HG02610 (cell line): ENCODE measurements around the gene CCDC110.
"Not testable (repeated sequence)": the region's sequence is repeated elsewhere in the genome, so short reads cannot be mapped to it uniquely, and the experiment has no call there.

ENCODE experiments used
- ATAC-seq: cut with Tn5 transposase; IDR thresholded peaks from one replicate; pipeline ENCODE4 v1.9.1; 2021; ENCODE audit warnings: mild to moderate bottlenecking, moderate library complexity; ENCODE audit not compliant: unreplicated experiment

Gene CCDC110

DNA sequence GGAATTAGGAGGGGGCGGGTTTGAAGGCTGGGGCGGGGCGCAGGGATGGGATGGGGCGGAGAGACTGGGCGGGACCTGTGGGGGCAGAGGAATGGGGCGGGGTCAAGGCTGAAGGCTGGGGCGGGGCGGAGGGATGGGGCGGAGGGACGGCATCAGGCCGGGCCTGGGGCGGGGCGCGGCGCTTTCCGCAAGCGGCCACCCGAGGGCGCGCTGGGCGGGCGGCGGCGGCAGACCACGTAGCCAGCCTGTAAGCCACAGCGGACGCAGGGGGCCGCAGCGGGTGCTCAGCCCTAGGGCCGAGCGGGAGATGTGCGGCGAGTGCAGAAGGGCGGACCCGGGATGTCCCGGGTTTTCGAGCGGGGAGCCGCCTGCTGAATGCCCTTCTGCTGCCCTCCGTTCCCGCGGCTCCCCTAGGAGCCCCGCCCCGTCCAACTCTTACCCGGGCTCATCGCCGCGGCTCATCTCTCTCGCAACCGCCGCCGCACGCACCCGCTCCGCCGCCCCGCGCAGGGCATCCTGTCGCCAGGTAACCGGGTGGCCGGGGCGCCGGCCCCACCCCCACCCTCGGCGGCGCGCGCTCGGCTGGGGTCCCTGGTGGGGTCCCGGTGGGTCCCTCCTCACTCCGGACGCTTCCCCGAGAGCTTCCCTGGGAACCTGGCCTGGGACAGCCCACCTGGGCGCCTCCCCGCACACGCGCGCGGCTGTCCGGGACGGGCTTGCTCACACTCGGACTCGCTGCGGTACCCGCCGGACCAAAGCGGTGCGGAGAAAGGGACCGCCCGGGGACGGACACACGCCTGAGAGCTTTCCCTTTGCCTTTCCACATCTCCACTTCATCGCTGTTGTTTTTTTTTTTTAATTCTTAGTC is at the start of gene CCDC110:
TSS of gene CCDC110 (minus strand) at position 499 of the 868 bp plus-strand sequence. CDS start at position 449, 50 bp downstream.
- ATAC-seq: peak; percentile 94

DNA sequence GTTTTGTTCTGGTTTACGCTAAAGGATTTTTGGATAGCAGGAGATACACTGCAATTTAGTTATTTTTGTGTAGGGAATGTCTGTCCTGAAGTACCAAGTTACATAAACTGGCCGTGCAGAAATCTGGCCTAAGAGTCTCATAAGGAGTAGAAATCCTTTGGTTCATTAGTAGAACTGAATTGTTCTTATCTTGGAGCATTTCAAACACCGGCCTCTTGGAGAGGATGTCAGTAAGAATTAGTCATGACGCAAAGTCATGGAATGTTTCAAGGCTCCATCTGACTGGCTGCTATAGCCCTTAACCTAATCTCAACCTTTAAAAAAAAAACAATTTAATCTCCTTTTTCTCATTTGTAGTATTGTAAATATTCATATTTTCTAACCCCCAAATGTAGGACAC is 48.6 kb upstream of the CCDC110 start:
- no peak for ATAC-seq

DNA sequence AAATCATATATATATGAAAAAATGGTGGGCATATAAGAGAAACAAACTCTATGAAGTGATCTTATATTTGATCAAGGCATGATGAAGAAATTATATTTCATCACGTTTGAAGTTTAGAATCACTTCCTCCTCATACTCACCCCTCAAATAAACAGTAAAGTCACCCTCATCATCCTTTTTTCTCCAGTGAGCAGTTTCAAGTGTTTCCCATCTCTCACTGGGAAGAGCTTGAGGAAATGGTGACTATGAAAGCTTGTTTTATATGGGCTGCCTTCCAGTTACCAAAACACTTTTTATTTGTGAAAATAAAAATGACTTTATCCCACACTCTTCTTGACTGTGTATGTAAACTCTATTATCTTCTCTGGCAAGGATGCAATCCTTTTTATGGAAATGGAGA is 47.0 kb upstream of the CCDC110 start:
- ATAC-seq: no peak

DNA sequence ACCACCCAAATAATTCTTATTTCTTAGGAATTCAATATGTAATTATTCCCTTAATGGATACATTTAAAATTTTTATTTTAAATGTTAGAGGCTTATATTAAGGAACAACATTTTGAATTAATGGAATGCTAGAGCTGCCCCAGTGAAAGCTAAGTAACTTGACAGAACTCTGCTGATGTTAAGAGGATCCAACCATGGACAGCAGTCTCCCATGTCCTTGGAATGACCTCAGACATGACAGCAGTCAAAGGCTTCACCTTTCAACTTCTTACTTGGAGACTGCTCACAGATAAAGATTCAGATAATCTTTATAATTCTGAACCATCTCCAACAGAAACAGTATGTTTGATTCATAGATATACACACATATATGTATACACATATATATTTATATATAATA is 46.5 kb upstream of the CCDC110 start:
- no peak for ATAC-seq

- no peak for ATAC-seq
Observed at GRCh38 chr4:185515248-185515647, 43.7 kb upstream of the CCDC110 start.

DNA sequence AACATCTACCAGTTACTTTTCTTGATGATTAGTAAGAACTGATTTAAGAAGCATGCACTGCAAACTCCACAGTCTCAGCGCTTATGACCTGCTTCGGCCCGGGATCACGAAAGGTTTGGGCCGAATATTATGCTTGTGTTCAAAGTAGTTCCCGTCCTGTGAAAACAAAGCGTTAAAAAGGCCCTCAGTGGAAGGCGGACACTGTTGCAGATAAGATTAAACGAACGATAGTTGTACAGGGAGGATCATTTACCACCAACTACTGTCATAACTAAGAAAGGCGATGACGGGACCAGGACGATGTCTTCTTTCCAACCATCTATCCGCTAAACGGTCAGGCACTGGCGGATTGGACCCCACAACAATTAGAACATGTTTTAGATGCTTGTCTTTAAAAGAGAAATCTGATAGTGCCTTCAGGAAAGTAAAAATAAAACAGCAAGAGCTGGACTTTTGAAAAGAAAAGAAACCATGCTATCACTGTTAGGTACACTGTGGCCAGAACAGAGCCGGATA is 42.7 kb upstream of the CCDC110 start:
- ATAC-seq: no peak

GRCh38 chr4:185513489-185514181 is 42.1 kb upstream of the CCDC110 start:
- no peak for ATAC-seq

- ATAC-seq: no peak
Observed at GRCh38 chr4:185512516-185512915, 41.0 kb upstream of the CCDC110 start.

DNA sequence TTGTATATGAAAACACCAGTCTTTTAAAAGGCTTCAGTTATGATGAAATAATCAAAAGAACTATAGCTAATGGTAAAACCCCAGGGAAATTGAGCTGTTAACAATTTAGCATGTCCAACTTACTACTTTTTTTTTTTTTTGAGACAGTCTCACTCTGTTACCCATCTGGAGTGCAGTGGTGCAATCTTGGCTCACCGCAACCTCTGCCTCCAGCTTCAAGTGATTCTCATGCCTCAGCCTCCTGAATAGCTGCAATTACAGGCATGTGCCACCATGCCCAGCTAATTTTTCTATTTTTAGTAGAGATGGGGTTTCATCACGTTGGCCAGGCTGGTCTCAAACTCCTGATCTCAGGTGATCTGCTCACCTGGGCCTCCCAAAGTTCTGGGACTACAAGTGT is 39.7 kb upstream of the CCDC110 start:
- ATAC-seq: not testable (repeated sequence)

- no peak for ATAC-seq
Observed at GRCh38 chr4:185510806-185511205, 39.3 kb upstream of the CCDC110 start.

- ATAC-seq: no peak
Observed at GRCh38 chr4:185508181-185508580, 36.6 kb upstream of the CCDC110 start.

GRCh38 chr4:185506422-185506821 is 34.9 kb upstream of the CCDC110 start:
- ATAC-seq: no peak

DNA sequence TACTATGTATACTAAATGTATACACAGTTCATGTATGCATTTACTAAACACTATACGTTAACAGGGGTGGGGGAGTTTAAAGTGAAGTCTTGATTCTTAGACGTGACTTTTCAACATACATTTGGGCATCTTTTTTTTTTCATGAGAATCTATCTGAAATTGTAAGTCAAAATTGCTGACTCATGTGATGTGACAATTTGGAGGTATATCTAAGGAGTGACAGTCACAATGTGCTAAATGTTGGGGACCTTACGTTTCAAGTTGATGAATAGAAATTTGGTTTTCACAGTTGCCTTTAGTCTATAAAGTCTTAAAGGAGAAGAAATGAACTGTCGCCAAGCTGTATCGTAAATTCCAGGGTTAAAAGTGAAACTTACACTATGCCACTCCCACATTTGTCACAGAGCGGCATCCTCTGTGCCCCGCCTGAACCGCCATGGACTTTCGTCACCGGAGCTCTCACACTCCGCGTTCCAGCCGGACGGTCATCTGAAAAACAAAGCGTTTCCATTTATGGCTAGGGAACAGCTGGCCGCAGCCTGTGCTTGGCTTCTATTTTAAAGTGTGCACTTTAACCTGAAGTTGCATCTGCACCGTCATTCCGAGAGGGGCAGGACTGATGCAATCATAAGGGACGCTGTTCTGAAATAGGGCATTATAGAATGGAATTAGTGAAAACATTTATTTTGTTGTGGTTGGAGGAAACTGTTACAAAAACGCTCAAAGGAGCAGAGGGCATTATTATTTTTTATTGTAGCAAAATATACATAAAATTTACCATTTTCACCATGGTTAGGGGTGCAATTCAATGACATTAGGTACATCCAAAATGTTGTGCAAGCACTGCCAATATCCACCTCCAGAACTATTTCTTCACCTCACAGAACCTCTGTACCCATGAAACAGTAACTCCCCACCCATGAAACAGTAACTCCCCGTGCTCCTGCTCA is 32.8 kb upstream of the CCDC110 start:
- no peak for ATAC-seq

DNA sequence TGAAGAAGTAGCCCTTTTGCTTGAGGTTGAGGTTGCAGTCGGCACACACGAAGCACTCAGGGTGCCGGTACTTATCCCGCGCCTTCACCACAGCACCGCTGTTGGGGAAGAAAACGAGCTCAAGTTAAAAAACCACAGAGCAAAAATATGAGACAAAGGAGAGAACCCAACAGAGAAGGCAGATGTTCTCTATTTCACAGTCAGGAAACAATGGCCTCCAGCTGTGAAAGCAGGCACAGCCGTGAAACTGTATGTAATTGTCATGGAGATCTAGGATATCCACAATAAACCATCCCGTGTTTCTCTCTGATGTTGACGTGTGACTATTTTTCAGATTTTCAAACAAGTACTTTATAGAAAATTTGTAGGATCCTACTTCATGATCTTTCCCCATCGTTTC is 30.9 kb upstream of the CCDC110 start:
- no peak for ATAC-seq

DNA sequence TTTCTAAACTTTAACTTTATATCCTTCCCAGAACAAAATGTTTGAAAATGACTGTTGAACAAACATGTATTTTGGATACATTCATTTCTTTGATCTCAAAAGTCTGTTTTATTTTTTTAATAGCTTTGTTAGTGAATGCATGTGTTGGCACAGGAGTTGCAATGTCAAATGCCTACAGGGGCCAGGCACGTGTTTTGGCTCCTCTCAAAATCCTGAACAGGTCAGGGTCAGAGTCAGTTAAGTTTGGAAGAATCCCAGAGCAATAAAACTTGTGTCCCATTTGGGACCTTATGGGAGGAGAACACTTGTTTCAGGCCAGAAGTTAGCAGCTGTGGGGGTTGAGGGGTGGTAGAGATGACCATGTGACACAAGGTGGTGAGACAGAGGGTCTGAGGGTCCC is 29.0 kb upstream of the CCDC110 start:
- no peak for ATAC-seq

DNA sequence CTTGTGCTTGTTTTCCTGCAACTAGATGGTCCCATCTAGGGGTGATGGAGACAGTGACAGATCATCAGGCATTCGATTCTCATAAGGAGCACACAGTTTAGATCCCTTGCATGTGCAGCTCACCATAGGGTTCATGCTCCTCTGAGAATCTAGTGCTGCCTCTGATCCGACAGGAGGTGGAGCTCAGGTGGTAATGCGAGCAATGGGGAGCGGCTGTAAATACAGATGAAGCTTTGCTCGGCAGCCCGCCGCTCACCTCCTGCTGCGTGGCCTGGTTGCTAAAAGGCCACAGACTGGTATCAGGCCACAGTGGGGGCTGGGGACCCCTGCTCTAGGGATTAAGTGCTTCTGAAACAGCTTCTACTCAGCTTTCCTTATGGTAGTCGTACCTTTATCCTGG is 28.5 kb upstream of the CCDC110 start:
- no peak for ATAC-seq

GRCh38 chr4:185488650-185489049 is 17.1 kb upstream of the CCDC110 start:
- ATAC-seq: no peak

DNA sequence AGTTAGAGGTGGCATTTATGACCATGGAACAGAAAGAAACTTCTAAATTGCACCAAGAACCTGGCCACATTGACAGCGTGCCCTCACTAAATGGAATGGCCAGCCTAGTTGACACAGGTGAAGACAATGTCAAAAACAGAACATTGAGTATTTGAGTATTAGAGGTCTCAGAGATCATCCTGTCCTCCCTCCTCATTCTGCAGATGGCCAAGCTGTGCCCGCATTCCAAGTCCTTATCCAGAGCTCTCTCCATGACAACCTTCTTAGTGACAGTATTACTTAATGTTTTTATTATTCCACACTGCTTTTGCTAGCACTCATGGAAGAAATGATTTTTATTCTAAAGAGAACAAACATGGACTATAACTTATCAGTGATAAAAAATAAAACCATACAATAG is 9.9 kb upstream of the CCDC110 start:
- no peak for ATAC-seq

GRCh38 chr4:185480016-185480732 is 8.6 kb upstream of the CCDC110 start:
- ATAC-seq: no peak

DNA sequence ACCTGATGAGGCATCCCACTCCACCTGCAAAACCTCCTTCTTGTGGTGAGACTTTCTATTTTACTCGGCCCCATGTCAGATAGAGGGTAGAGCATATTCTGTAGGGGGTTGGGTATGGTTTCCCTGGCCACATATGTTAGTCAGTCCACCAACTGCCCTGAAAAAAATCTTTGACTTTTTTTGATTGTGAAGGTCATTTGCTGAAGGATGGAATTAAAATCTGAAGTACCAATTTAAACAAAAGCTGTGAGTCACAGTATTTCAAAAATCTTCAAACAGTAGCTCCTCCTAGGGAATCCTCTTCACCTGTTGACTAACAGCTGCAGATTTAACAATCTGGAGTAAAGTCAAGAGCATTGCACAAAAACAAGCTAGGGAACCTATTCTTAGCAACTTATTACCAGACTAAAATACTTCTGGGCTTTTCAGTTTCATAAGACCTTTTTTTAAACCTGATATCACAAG is 8.0 kb upstream of the CCDC110 start:
- peak; percentile 98 for ATAC-seq
